Measurements from ENCODE around the gene OR51B6.
"Not testable (repeated sequence)": the region's sequence is repeated elsewhere in the genome, so short reads cannot be mapped to it uniquely, and the experiment has no call there.

The OR51B6 gene, protein sequence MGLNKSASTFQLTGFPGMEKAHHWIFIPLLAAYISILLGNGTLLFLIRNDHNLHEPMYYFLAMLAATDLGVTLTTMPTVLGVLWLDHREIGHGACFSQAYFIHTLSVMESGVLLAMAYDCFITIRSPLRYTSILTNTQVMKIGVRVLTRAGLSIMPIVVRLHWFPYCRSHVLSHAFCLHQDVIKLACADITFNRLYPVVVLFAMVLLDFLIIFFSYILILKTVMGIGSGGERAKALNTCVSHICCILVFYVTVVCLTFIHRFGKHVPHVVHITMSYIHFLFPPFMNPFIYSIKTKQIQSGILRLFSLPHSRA

DNA sequence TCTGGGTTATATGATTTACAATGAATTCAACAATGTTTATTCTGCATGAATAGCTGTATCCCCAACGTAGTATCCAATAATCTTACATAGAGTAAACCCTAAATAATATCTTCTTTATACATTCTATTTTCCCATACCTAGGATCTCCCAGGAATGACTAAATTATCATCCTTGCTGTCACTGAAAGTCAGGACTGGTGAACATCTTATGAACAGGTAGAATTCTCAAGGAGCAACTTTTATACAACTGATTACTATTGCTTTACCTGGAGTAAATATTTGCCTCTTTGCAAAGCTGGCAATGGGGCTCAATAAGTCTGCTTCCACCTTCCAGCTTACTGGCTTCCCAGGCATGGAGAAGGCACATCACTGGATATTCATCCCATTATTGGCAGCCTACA lies at the start of gene OR51B6:
TSS of gene OR51B6 (plus strand) at position 301 of the 400 bp plus-strand sequence. CDS start at position 301, 0 bp downstream.
- DNase-seq (ENCODE audit: low spot score), result no peak

DNA sequence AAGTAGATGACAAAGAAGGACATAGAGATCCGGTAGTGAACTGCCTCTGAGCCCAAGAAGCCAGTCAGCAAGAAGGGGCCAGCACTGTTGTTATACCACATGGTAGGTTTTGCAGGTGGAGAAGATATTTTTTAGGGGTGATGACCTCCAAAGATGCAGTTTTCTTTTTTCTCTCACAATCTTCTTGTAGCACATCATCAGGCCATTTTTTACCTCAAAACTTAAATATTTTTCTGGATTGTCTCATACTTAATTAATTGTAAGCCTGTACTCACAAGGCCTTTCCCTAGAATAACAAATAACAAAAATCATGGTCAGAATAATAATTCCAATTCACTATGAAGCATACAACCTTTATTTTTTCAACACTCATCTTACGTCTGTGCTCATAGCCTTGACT lies 49.5 kb upstream of the OR51B6 start, which contains the start of gene OR51B4:
TSS of gene OR51B4 (minus strand) at position 101 of the 400 bp plus-strand sequence. CDS start at position 101, 0 bp downstream.
- no peak for DNase-seq (ENCODE audit: low spot score)

DNA sequence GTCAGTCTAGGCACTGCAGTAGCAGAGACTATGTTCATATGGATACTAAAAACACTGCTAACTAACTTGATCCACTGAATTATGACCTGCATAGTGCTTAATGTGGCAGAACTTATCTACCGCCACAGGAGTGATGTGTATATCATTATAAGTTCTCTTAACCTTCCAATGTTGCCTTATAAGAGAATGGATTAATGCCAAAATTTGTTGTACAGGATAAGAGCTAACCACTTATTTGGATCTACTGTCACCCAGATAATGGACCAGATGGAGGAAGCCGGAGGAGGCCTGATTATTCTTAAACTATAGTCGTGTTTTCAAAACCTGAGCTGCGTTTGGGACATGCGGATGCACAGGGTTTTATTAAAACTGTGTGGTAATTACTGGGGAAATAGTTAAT lies 47.7 kb upstream of the OR51B6 start:
- DNase-seq (ENCODE audit: low spot score), result no peak

DNA sequence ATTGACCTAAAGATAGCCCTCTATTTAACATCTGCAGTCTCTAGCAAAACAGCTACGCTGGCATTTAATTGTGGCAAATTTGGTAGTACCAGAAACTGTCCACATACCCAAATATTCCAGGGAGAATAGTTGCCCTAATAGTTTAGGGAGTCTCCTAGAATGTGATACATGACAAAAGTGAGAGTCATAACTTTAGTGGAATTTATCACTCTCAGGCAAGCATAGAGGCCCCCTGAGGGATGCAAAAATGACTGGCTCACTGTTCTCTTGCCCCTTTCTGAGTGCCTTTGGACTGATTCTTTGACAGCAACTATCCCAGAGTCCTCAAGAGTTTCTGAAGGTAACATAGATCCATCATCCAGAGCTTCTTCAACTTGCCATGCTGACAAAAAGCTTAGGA lies 47.3 kb upstream of the OR51B6 start:
- DNase-seq (ENCODE audit: low spot score), result no peak

DNA sequence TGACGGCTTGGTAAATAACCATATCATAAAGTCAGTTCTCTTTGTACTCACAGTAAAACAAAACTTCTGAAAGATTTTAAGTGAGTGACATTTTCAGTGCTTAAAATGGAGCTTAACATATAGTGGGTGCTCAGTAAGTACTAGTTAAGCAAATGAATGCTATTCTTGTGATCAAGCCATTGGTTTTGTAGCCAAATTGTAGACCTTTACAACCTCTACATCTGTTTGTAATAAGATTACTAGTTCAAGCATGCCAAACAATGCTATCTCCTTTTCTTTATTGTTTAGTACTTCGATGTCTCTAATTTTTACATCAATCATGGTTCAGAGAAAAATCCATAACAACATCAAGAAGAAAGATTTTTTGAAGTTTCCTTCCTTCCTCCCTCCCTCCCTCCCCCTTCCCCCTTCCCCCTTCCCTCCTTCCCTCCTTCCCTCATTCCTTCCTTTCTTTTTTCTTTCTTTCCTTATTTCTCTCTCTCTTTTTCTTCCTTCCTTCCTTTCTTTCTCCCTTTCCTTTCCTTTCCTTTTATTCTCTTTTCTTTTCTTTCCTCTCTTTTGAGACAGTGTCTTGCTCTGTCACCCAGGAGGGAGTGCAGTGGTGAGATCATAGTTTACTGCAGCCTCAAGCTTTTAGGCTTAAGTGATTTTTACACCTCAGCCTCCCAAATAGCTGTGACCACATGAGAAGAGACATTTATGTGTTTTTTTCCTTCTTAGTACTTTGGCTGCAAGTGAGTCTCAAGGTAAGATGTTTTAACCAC lies 43.9 kb upstream of the OR51B6 start:
- DNase-seq (ENCODE audit: low spot score), result no peak

DNA sequence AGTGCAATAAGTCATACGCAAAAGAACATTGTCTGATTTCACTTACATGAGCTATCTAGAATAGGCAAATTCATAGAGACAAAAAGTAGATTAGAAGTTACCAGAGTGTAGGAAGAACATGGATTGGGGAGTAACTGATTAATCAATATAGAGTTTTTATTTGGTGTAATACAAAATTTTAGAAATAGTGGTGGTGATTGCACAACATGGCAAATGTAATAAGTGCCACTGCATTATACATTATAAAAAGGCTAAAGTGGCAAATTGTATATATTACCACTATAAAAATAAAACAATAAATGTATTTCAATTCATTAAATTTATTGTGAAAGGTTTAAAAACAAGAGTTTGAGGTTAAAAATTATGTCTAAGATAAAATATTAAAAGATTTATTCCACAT lies 40.9 kb upstream of the OR51B6 start:
- DNase-seq (ENCODE audit: low spot score), result no peak

DNA sequence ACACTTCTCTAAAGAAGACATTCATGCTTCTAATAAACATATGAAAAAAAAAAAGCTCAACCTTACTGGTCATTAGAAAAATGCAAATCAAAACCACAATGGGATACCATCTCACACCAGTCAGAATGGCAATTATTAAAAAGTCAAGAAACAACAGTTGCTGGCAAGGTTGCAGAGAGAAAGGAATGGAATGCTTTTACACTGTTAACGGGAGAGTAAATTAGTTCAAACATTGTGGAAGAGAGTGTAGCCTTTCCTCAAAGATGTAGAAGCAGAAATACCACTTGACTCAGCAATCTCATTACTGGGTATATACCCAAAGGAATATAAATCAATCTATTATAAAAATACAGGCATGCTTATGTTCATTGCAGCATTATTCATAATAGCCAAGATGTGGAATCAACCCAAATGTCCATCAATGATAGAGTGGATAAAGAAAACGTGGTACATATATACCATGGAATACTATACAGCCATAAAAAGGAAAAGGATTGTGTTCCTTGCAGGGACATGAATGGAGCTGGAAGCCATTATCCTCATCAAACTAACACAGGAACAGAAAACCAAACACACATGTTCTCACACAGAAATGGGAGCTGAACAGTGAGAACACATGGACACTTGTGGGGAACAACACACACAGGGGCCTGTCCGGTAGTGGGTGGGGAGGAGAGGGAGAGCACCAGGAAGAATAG lies 37.8 kb upstream of the OR51B6 start:
- DNase-seq (ENCODE audit: low spot score), result not testable (repeated sequence)

DNA sequence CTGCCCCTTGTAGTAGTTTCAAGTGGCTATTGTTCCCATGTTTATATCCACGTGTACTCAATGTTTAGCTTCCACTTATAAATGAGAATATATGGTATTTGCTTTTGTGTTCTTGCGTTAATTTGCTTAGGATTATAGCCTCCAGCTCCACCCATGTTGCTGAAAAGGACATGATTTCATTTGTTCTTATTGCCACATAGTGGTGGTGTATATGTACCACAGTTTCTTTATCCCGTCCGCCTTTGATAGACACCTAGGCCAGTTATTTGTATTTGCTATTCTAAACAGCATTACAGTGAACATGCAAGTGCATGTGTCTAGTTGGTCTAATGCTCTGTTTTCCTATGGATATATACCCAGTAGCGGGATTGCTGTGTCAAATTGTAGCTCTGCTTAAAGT lies 34.0 kb upstream of the OR51B6 start:
- no peak for DNase-seq (ENCODE audit: low spot score)

DNA sequence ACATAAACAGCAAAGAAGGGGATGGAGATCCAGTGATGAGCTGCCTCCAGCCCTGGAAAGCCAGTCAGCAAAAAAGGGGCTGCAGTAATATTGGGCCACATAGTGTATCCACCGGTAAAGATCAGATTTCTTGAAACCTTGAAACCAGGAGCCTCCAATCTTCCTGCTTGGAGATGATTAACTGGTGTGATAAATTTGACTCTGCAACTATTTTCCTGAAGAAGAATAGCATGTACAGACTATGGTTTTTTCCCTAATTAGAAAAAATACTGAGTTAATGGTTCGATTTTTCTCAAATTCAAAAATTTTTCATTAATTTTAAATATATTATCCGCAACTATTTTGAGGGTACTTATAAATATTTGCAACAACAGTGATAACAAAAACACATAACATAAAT lies 27.1 kb upstream of the OR51B6 start, which contains the start of gene OR51B2:
TSS of gene OR51B2 (minus strand) at position 101 of the 400 bp plus-strand sequence. CDS start at position 101, 0 bp downstream.
- no peak for DNase-seq (ENCODE audit: low spot score)

DNA sequence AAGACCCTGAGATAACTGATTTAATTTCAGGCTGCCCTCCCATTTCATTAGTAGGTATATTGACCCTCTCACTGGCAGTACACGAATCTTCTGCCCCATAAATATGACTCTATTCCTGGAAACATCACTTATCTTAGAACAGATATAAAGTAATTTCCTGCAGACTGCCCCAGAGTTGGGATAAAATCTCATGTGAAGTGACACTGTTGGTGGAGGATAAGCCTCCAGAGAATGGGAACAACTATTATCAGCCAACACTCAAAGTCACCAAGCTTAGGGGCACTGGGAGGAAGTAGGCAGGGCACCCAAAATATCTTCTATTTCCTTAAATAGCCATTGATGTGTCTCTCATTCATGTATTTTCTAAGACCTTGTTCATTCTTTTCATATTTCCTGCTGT lies 16.1 kb upstream of the OR51B6 start:
- DNase-seq (ENCODE audit: low spot score), result no peak

DNA sequence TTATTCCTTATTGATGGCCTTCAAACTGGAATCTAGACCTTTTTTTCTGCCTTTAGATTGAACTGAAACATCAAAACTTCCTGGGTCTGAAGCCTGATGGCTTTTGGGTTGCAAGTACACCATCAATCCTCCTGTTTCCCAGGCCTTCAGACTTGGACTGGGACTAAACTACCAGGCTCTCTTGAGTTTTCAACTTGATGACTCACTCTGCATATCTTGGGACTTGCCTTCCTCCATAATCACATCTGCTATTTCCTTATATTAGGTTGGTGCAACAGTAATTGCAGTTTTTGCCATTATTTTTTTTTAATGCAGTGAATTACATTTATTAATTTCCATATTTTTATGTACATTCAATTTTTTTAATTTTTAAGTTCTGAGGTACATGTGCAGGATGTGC lies 15.0 kb upstream of the OR51B6 start:
- no peak for DNase-seq (ENCODE audit: low spot score)

DNA sequence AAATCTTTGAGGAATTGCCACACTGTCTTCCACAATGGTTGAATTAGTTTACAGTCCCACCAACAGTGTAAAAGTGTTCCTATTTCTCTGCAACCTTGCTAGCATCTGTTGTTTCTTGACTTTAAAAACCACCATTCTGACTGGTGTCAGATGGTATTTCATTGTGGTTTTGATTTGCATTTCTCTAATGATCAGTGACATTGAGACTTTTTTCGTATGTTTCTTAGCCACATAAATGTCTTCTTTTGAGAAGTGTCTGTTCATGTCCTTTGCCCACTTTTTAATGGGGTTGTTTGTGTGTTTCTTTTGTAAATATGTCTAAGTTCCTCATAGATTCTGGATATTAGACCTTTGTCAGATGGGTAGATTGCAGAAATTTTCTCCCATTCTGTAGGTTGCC lies 14.1 kb upstream of the OR51B6 start:
- DNase-seq (ENCODE audit: low spot score), result not testable (repeated sequence)

DNA sequence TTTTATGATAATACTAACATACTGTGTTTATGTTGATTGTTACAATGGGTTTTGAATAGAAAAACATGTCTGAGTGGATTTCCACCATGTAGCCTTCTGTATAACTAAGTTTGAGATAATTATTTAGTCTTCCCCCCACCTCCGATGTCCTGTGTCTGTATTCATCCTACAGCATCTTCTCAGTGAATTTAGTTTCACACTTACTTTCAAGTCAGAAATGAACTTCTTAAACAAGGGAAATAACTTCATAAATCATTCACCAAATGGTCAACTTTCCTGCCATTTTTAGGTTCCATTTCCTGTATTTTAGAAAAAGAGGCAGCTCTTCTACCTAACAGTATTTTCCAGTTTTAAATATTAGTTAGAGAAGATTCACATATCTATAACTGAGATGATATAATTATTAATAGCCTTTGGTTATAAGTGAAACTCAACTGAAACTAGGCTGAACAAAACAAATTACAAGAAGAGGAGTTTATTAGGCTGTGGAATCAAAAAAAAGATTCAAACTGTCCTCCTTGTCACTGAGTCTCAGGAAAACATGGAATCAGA lies 11.5 kb upstream of the OR51B6 start:
- DNase-seq (ENCODE audit: low spot score), result no peak

DNA sequence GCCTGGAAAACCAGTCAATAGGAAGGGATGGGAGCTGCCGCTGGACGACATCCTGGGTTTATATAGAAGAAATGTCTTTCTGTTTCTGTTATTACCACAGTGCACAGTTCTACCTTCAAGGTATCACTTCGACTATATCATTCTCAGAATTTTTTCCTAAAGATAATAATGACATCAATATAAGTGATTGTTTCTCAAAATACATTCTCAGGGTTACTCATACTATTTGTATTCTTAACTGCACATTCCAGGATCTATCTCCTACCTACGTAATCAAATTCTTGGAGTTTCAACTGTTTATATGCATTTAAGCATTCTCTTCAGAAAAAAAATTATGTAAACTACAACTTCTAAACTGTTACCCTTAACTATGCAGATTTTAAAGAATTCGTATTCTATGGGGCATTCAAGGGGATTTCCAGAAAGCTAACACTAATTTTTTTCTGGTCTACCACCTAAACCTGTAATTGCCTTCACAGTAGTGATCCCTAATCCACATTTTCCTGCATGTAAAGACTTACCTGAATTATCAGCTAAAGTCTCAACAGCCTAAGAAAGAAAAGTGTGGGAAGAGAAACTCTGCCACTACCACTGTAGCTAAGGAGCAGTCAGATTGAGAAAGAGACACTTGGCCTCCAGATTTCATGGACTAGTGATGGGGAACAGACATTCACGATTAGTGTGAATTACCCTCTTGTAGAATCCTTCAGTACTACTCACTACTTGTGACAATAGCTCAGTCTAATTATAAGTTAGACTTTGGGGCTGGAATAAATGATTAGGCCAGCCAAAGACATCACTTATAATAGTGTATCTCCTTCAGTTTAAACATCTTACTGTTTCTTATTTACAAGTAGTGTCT lies 7.6 kb upstream of the OR51B6 start, which contains the start of gene OR51B5:
TSS of gene OR51B5 (minus strand) at position 51 of the 862 bp plus-strand sequence. CDS start at position 51, 0 bp downstream.
- DNase-seq (ENCODE audit: low spot score), result no peak

DNA sequence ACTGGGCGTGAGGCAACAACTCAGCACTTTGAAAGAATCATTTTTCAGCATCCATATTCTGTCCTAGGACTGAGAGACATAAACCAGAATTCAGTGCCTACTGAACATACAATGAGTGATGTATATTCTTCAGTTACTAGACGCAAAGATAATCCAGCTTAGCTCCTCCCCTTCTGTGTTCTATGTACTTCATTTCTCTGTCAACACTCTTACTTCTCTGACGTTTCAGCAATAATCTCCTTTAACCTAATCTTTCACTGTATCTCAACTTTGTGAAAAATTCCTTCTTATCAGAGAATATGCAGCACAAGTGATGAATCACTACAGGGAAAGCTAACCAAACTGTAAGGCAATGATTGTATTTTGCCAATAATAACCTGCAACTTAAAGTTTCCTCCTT lies 5.5 kb upstream of the OR51B6 start:
- DNase-seq (ENCODE audit: low spot score), result no peak

DNA sequence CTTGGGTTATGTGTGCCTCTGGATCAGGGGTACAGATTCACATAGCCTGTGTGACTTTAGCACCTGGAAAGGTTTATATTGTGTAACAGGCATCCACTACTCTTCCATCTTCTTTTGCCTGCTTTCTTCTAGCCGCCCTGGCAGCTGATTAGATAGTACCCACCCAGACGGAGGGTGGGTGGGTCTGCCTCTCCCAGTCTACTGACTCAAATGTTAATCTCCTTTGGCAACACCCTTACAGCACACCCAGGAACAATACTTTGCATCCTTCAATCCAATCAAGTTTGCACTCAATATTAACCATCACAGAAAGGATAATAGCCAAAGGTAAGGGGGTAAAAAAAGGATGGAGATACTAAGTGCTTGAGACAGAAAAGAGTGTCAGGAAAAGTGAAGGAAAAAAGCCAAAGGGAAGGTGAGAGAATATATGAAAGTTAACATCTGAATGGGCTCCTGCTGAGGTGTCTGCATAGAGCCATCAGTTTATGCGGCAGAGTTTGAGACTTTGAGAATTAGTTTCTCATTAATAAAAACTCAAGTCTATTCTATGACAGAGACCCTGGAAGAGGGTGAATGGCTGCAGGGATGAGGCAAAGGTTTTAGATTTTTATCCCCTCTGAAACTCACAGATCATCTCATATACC lies 2.6 kb upstream of the OR51B6 start:
- DNase-seq (ENCODE audit: low spot score), result no peak

DNA sequence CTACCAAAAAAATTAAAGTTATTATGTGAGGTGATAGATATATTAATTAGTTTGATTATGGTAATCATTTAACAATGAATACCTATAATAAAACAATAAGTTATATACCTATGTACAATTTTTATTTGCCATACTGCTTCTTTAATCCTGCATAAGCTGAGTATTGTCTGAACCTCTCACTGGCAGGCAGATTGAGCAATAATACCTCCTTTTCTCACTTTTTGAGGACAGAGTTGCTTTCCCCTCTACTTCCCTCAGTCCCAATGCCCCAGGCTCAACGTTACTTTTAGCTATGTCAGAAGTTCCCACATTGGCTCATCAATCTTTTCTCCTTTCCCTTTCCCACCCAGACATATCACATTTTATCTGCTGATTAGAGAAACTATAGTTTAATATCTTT lies 1.8 kb upstream of the OR51B6 start:
- no peak for DNase-seq (ENCODE audit: low spot score)

DNA sequence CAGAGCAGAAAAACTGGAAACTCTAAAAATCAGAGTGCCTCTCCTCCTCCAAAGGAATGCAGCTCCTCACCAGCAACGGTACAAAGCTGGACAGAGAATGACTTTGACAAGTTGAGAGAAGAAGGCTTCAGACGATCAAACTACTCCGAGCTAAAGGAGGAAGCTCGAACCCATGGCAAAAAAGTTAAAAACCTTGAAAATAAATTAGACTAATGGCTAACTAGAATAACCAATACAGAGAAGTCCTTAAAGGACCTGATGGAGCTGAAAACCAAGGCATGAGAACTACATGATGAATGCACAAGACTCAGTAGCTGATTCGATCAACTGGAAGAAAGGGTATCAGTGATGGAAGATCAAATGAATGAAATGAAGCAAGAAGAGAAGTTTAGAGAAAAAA lies 4.7 kb downstream of the OR51B6 start:
- DNase-seq (ENCODE audit: low spot score), result not testable (repeated sequence)

DNA sequence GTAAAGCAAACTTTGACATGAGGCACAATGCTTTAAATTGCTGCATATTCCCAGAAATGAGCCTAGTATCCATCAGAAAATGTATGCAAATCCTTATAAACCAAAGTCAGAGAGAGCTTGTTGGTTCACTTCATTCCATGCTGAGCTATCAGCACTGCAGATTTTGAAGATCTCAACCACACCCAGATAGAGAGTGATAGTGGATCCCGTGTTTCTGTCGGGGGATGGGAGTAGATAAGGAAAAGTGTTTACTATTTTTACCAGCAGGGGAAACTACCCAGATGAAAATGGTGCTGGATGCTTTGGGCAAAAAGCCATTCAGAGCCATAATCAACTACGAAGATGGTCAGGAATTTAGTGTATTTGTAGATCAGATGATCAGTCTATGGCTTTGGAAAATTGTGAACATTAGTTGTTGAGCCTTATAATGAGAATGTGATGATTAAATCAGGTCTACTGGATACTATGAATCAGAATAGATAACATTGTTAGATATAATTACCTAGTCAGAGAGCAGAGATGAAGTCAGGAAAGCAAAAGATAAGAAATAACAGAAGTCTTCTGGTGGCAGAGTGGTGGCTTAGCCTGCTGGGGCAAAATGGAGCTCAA lies 10.8 kb downstream of the OR51B6 start:
- no peak for DNase-seq (ENCODE audit: low spot score)

DNA sequence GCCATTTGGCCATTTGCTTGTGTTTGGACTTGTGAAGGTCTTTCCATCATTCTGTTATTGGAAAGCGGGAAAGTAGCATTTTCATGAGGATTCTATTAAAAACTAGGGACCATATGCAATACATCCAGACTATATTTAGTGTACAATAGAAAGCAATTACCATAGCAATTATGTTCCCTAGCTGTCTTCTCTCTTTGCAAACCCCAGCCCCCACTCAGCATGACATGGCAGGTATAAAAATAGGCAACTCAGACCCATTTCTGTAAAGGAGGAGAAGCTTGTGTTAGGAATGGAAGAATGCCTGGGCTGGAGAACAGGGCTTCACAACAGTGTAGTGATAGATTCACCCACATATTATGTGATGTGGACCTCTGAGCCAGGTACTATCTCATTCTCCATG lies 12.4 kb downstream of the OR51B6 start:
- DNase-seq (ENCODE audit: low spot score), result no peak
